Measurements from ENCODE around the gene CELF1.

DNA sequence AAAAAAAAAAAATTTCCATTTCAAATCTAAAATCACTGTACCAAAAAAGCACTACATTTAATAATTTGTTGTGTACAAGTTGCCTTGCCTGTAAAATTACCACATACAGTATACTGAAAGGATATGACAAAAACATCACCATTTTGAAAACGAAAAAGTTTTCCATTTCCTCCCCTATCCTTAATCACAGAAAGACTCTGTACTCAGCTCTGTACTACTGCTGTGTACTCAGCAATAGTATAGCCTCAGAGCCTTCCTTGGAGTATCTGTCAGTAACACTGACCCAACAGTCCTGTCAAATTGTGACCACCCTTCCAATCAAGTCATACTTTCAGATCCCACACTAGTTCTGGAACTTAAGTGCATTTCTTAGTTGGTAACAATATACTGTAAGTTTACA is 48.0 kb downstream of the CELF1 start:
- TF ChIP-seq TCF12 (IDR thresholded peaks at IDR 0.05) (no peak), TCF12 (CRISPR knock-in tag; IDR thresholded peaks at IDR 0.05) (no peak), ZNF776 (CRISPR knock-in tag; IDR thresholded peaks at IDR 0.05) (no peak), JUND (CRISPR knock-in tag; IDR thresholded peaks at IDR 0.05) (no peak), ZNF12 (CRISPR knock-in tag; IDR thresholded peaks at IDR 0.05) (no peak), ZNF660 (CRISPR knock-in tag; IDR thresholded peaks at IDR 0.05; ENCODE audit: borderline replicate concordance, low read depth) (no peak), FOXO4 (CRISPR knock-in tag; conservative IDR thresholded peaks at IDR 0.05) (no peak), CTCF (CRISPR knock-in tag; IDR thresholded peaks at IDR 0.05) (no peak)
- TF ChIP-seq, protein P1, sequence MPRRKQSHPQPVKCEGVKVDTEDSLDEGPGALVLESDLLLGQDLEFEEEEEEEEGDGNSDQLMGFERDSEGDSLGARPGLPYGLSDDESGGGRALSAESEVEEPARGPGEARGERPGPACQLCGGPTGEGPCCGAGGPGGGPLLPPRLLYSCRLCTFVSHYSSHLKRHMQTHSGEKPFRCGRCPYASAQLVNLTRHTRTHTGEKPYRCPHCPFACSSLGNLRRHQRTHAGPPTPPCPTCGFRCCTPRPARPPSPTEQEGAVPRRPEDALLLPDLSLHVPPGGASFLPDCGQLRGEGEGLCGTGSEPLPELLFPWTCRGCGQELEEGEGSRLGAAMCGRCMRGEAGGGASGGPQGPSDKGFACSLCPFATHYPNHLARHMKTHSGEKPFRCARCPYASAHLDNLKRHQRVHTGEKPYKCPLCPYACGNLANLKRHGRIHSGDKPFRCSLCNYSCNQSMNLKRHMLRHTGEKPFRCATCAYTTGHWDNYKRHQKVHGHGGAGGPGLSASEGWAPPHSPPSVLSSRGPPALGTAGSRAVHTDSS (CRISPR knock-in tag; conservative IDR thresholded peaks at IDR 0.05), result no peak
- TF ChIP-seq, protein P2, sequence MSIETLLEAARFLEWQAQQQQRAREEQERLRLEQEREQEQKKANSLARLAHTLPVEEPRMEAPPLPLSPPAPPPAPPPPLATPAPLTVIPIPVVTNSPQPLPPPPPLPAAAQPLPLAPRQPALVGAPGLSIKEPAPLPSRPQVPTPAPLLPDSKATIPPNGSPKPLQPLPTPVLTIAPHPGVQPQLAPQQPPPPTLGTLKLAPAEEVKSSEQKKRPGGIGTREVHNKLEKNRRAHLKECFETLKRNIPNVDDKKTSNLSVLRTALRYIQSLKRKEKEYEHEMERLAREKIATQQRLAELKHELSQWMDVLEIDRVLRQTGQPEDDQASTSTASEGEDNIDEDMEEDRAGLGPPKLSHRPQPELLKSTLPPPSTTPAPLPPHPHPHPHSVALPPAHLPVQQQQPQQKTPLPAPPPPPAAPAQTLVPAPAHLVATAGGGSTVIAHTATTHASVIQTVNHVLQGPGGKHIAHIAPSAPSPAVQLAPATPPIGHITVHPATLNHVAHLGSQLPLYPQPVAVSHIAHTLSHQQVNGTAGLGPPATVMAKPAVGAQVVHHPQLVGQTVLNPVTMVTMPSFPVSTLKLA (IDR thresholded peaks at IDR 0.05), result no peak
